Stimulated activated CD8-positive, alpha-beta memory T cell treated with anti-CD3 and anti-CD28 coated beads, Interleukin-15, amount 100 ng/mL, for 48 hours (primary cell): Measurements from ENCODE around the gene OS9.

Source experiments
- DNase-seq, 2 donors: peaks; one replicate each; pipeline ENCODE4 v3.0.0-alpha.2; 2020; ENCODE audit warnings: low read depth in 2 of 2

OS9 gene

GRCh38 chr12:57767305-57767698, 73.4 kb downstream of the OS9 start:
- DNase-seq, result no peak

- no peak for DNase-seq
Measured at GRCh38 chr12:57767876-57768275, 73.9 kb downstream of the OS9 start.

- no peak for DNase-seq
Measured at GRCh38 chr12:57769594-57769993, 75.7 kb downstream of the OS9 start.

- no peak for DNase-seq
Measured at GRCh38 chr12:57770734-57771133, 76.8 kb downstream of the OS9 start.
